CD4-positive, alpha-beta T cell (primary cell): Measurements from ENCODE around the gene MPZ. TPM values are rescaled to one million over a fixed set of nuclear protein-coding genes. Genes with fewer than 3 reads are reported as not detected.

Experiments used
- ATAC-seq: fragments of 200-7000 bp; cut with Tn5 transposase; one replicate; pipeline ENCODE4 v1.10.0; 2022; ENCODE audit warnings: mild to moderate bottlenecking; ENCODE audit not compliant: poor library complexity
- CTCF ChIA-PET: fragments of 350-600 bp; sonication (Branson Sonifier 250); formaldehyde crosslinking; loops from one replicate; lab custom pipeline; 2021; ENCODE audit warnings: antibody characterized with exemption, inconsistent platforms; lab: Charles Lee
- POLR2A ChIA-PET: fragments of 350-600 bp; sonication (Branson Sonifier 250); formaldehyde crosslinking; loops from one replicate; lab custom pipeline; 2021; ENCODE audit warnings: antibody characterized with exemption, inconsistent platforms; lab: Charles Lee
- DNase-seq, 14 experiments: peaks; one replicate each; pipeline ENCODE4 v3.0.0-alpha.2; 2013 to 2020; ENCODE audit warnings: mixed read lengths in 2 of 14
- H3K27ac ChIP-seq, 2 donors: one replicate each; pipeline versions ENCODE4 v1.5.1 to v1.7.0; 2013; ENCODE audit warnings: low read length in 2 of 2, low read depth in 1 of 2, mild to moderate bottlenecking in 1 of 2
- H3K27me3 ChIP-seq, 2 experiments: 1 replicate in 1 of 2; 2 replicates in 1 of 2; pipeline versions ENCODE4 v1.6.1 to v1.7.0; 2013; ENCODE audit warnings: low read length in 2 of 2, control low read depth in 1 of 2, mild to moderate bottlenecking in 1 of 2, moderate library complexity in 1 of 2; ENCODE audit not compliant: insufficient read depth in 2 of 2, control insufficient read depth in 1 of 2
- H3K36me3 ChIP-seq: one replicate; pipeline ENCODE4 v1.6.1; 2013; ENCODE audit warnings: low read length, control low read depth; ENCODE audit not compliant: insufficient read depth
- H3K4me1 ChIP-seq: one replicate; pipeline ENCODE4 v1.6.1; 2013; ENCODE audit warnings: low read length, control low read depth; ENCODE audit not compliant: insufficient read depth
- H3K4me3 ChIP-seq: one replicate; pipeline ENCODE4 v1.5.1; 2013; ENCODE audit warnings: mild to moderate bottlenecking, low read length, moderate library complexity
- H3K9me3 ChIP-seq, 2 experiments: 1 replicate in 1 of 2; 2 replicates in 1 of 2; pipeline versions ENCODE4 v1.6.1 to v1.7.0; 2013; ENCODE audit warnings: low read length in 2 of 2, mild to moderate bottlenecking in 2 of 2, control low read depth in 1 of 2, moderate library complexity in 1 of 2; ENCODE audit not compliant: control insufficient read depth in 1 of 2, insufficient read depth in 1 of 2
- H3K27ac Mint-ChIP-seq: one replicate; pipeline ENCODE4 v1.8.0; 2020; ENCODE audit warnings: mixed read lengths
- H3K27me3 Mint-ChIP-seq: one replicate; pipeline ENCODE4 v1.8.0; 2021; ENCODE audit warnings: mixed read lengths
- H3K36me3 Mint-ChIP-seq: one replicate; pipeline ENCODE4 v1.8.0; 2021; ENCODE audit warnings: low read depth, mixed read lengths
- H3K4me1 Mint-ChIP-seq: one replicate; pipeline ENCODE4 v1.8.0; 2021; ENCODE audit warnings: low read depth, mixed read lengths
- H3K4me3 Mint-ChIP-seq: one replicate; pipeline ENCODE4 v1.8.0; 2020; ENCODE audit warnings: mild to moderate bottlenecking, mixed read lengths
- H3K9me3 Mint-ChIP-seq: one replicate; pipeline ENCODE4 v1.8.0; 2020; ENCODE audit warnings: mixed read lengths
- intact Hi-C, 2 experiments: fragments of 100-400 bp; cut with DNase I in 1 of 2; cut with micrococcal nuclease in 1 of 2; formaldehyde crosslinking; loops; one replicate each; pipeline versions ENCODE4 v1.15.1 to v1.9.0; 2023 to 2025; cut with DNase I, micrococcal nuclease
- polyA plus RNA-seq, 2 donors: library from polyadenylated mRNA; unstranded; fragments of 120-200 nt; gene quantifications; one replicate each; pipeline ENCODE4 v1.2.1, GENCODE V29; 2013
- total RNA-seq, 174 experiments: library from RNA in 2 of 174; stranded (reverse) in 2 of 174; gene quantifications; one replicate each; pipeline ENCODE4 v1.2.3 and lab custom pipeline; 2021 to 2026
- TF ChIP-seq, protein P1 (sequence below): fragments of 200-600 bp; IDR thresholded peaks from one replicate; pipeline ENCODE4 v1.8.0; 2022; ENCODE audit warnings: antibody characterized with exemption, mild to moderate bottlenecking

Gene MPZ
- total RNA-seq: 1 to 10 TPM; 3.1 to 3.2 TPM
- polyA plus RNA-seq (2013, experiment 1 of 2): 4.0 TPM
- 3.1 TPM for polyA plus RNA-seq (2013, experiment 2 of 2)
- total RNA-seq (lab: John Stamatoyannopoulos, UW): 0.49 to 8.6 (median 2.4) reads per million in 172 experiments

DNA sequence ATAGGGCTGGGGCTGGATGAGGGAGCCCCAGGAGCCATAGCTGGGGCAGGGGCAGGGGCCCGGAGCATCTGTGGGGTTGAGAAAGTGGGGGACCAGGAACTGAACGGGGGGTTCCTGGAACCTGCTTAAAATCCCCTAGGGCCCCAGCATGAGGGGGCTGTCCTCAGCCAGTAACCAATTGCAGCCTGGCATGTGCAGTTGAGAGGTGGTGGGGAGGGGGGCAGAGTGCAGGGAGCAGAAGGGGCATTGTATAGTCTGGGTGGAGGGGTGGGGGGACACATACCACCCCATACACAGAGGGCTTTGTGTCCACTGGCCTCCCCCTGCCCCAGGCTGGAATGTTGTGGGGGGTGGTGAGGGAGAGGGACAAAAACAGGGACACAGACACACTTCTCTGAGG, at the start of gene MPZ:
TSS of gene MPZ (minus strand) at position 101 of the 400 bp plus-strand sequence. CDS start at position 38, 63 bp downstream.
- TF ChIP-seq, protein P1, sequence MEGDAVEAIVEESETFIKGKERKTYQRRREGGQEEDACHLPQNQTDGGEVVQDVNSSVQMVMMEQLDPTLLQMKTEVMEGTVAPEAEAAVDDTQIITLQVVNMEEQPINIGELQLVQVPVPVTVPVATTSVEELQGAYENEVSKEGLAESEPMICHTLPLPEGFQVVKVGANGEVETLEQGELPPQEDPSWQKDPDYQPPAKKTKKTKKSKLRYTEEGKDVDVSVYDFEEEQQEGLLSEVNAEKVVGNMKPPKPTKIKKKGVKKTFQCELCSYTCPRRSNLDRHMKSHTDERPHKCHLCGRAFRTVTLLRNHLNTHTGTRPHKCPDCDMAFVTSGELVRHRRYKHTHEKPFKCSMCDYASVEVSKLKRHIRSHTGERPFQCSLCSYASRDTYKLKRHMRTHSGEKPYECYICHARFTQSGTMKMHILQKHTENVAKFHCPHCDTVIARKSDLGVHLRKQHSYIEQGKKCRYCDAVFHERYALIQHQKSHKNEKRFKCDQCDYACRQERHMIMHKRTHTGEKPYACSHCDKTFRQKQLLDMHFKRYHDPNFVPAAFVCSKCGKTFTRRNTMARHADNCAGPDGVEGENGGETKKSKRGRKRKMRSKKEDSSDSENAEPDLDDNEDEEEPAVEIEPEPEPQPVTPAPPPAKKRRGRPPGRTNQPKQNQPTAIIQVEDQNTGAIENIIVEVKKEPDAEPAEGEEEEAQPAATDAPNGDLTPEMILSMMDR: no peak
- H3K4me3 Mint-ChIP-seq: peak within 1 kb of the TSS; percentile 32
- H3K9me3 Mint-ChIP-seq: no peaks in the 10 kb centered on the region
- Histone ChIP-seq H3K4me1 (peaks cover 33% of the 10 kb centered on the region), H3K27me3 (no peaks in the 10 kb centered on the region), H3K4me3 (no peak within 1 kb of the TSS), H3K9me3 (no peaks in the 10 kb centered on the region), H3K27ac (no peak within 1 kb of the TSS), H3K36me3 (no peaks in the 10 kb centered on the region)
- no peaks in the 10 kb centered on the region for H3K27me3 Mint-ChIP-seq
- POLR2A ChIA-PET: no interaction called here
- intact Hi-C loops: loop anchor here in 1 of 2 experiments (5.0 kb wide), 1 partner anchor 77 kb away; no protein-coding TSS in a partner anchor
- peaks cover 19% of the 10 kb centered on the region for H3K36me3 Mint-ChIP-seq
- DNase-seq (no peak), ATAC-seq (no peak)
- peak within 1 kb of the TSS; percentile 90 for H3K27ac Mint-ChIP-seq
- CTCF ChIA-PET: no interaction called here
- peaks cover 41% of the 10 kb centered on the region for H3K4me1 Mint-ChIP-seq

DNA sequence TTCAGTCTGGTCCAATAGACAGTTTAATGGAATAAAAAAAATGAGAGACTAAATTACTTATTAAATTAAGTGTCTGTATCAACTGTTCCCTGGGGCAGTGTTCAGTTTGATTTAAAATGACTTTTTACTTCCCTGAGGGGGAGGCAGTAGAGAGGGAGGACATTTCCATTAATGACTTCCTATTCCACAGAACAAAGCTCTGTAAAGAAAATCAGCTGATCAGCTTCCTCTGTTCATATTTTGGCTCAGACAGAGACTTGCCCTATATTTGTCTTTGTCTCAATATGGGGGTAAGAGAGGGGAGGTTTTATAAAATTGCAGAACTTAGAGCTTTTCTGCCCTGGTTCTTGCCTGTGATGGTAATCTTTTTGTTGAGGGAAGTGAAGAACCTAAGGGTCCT, 49.5 kb upstream of the MPZ start:
- Mint-ChIP-seq H3K36me3 (peaks cover 61% of the 10 kb centered on the region), H3K4me3 (no peak overlapping the region), H3K4me1 (peaks cover 10% of the 10 kb centered on the region), H3K27me3 (no peaks in the 10 kb centered on the region), H3K9me3 (no peaks in the 10 kb centered on the region), H3K27ac (peak overlapping the region; percentile 31)
- H3K9me3 ChIP-seq: no peaks in the 10 kb centered on the region
- intact Hi-C loops: no loop called here
- no peaks in the 10 kb centered on the region for H3K27me3 ChIP-seq
- ATAC-seq: no peak
- H3K4me1 ChIP-seq: no peaks in the 10 kb centered on the region
- POLR2A ChIA-PET: no interaction called here
- peaks cover 41% of the 10 kb centered on the region for H3K36me3 ChIP-seq
- H3K4me3 ChIP-seq: no peak overlapping the region
- no peak for DNase-seq
- TF ChIP-seq, protein P1: no peak
- H3K27ac ChIP-seq: no peak overlapping the region
- CTCF ChIA-PET: no interaction called here

DNA sequence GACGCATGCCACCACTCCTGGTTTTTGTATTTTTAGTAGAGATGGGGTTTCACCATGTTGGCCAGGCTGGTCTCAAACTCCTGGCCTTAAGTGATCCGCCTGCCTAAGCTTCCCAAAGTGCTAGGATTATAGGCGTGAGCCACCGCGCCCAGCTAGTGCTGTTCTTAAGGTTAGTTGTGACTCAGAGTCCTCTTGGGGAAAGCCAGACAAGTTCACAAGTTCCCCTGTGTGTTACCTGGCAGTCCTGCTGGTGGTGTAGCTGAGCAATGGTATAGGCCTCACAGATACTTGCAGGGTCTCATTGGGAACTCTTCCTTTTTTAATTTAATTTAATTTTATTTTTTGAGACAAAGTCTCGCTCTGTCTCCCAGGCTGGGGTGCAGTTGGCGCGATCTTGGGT, 47.3 kb upstream of the MPZ start:
- Histone ChIP-seq H3K4me3 (no peak overlapping the region), H3K9me3 (no peaks in the 10 kb centered on the region), H3K27ac (no peak overlapping the region), H3K27me3 (no peaks in the 10 kb centered on the region), H3K36me3 (peaks cover 33% of the 10 kb centered on the region), H3K4me1 (no peaks in the 10 kb centered on the region)
- H3K27ac Mint-ChIP-seq: no peak overlapping the region
- H3K4me3 Mint-ChIP-seq: no peak overlapping the region
- no peak for ATAC-seq
- TF ChIP-seq, protein P1: no peak
- H3K4me1 Mint-ChIP-seq: peaks cover 10% of the 10 kb centered on the region
- no peaks in the 10 kb centered on the region for H3K27me3 Mint-ChIP-seq
- no peaks in the 10 kb centered on the region for H3K9me3 Mint-ChIP-seq
- intact Hi-C loops: no loop called here
- ChIA-PET POLR2A (no interaction called here), CTCF (no interaction called here)
- H3K36me3 Mint-ChIP-seq: peaks cover 56% of the 10 kb centered on the region
- DNase-seq: no peak
